GM21423 (cell line): ENCODE measurements around the gene OGFR.

Experiments used
- ATAC-seq: cut with Tn5 transposase; IDR thresholded peaks from one replicate; pipeline ENCODE4 v1.9.1; 2021; ENCODE audit warnings: mild to moderate bottlenecking, moderate library complexity; ENCODE audit not compliant: unreplicated experiment

Gene OGFR

GRCh38 chr20:62824476-62825332 lies 20.1 kb downstream of the OGFR start:
- no peak for ATAC-seq

GRCh38 chr20:62825333-62825985 lies 20.8 kb downstream of the OGFR start:
- ATAC-seq: no peak

GRCh38 chr20:62825986-62826645 lies 21.5 kb downstream of the OGFR start:
- no peak for ATAC-seq

- no peak for ATAC-seq
These were observed 22.1 kb downstream of the OGFR start for GRCh38 chr20:62826646-62827310.

- ATAC-seq: no peak
These were observed 22.8 kb downstream of the OGFR start for GRCh38 chr20:62827311-62828038.

GRCh38 chr20:62828051-62828450 lies 23.4 kb downstream of the OGFR start:
- ATAC-seq: no peak

GRCh38 chr20:62828511-62829230 lies 24.0 kb downstream of the OGFR start:
- no peak for ATAC-seq

GRCh38 chr20:62829231-62830230 lies 24.9 kb downstream of the OGFR start:
- no peak for ATAC-seq

- no peak for ATAC-seq
These were observed 25.6 kb downstream of the OGFR start for GRCh38 chr20:62830251-62830650.

GRCh38 chr20:62830821-62831220 lies 26.2 kb downstream of the OGFR start:
- ATAC-seq: no peak

- ATAC-seq: no peak
These were observed 26.7 kb downstream of the OGFR start for GRCh38 chr20:62831361-62831788.

- no peak for ATAC-seq
These were observed 27.2 kb downstream of the OGFR start for GRCh38 chr20:62831854-62832211.

GRCh38 chr20:62832212-62832922 lies 27.7 kb downstream of the OGFR start:
- ATAC-seq: peak; percentile 67

- ATAC-seq: peak; percentile 28
These were observed 28.3 kb downstream of the OGFR start for GRCh38 chr20:62832951-62833391.

- ATAC-seq: no peak
These were observed 30.5 kb downstream of the OGFR start for GRCh38 chr20:62834967-62835730.

- no peak for ATAC-seq
These were observed 31.6 kb downstream of the OGFR start for GRCh38 chr20:62835931-62836861.
